AG04449 (cell line): Measurements from ENCODE around the gene CTNNBIP1.

ENCODE experiments used
- CTCF ChIA-PET: fragments of 350-600 bp; formaldehyde crosslinking; extraction: SDS; loops from one replicate; lab custom pipeline; 2021; ENCODE audit warnings: antibody characterized with exemption; lab: Yijun Ruan, JAX
- POLR2A ChIA-PET: fragments of 400-600, 350-600 bp; formaldehyde crosslinking; extraction: SDS; loops from one replicate; lab custom pipeline; 2020; ENCODE audit warnings: antibody characterized with exemption, inconsistent platforms; lab: Yijun Ruan, JAX
- DNase-seq: peaks from one replicate; pipeline ENCODE4 v3.0.0-alpha.2; 2010; ENCODE audit warnings: low read depth, low spot score
- H3K4me3 ChIP-seq: 2 replicates; pipeline ENCODE4 v1.5.1; 2011; ENCODE audit warnings: low read depth, mild to moderate bottlenecking, control low read depth, low read length
- CTCF ChIP-seq: IDR thresholded peaks from one replicate; pipeline ENCODE4 v1.5.1; 2011; ENCODE audit warnings: mild to moderate bottlenecking, moderate library complexity, low read length, control low read depth, inconsistent platforms; ENCODE audit not compliant: insufficient read depth; ENCODE audit errors: missing control alignments

CTNNBIP1 gene

GRCh38 chr1:9852410-9853248 is 57.4 kb downstream of the CTNNBIP1 start:
- ChIA-PET POLR2A (no interaction called here), CTCF (interaction anchor here (0.6 to 3.9 kb wide), 11 partner anchors 8 to 226 kb away, joined by 3 to 35 read pairs (median 3); no protein-coding TSS in a partner anchor)
- H3K4me3 ChIP-seq = no peak overlapping the region
- DNase-seq = no peak
- no peak for TF ChIP-seq CTCF

GRCh38 chr1:9852004-9852403 is 58.1 kb downstream of the CTNNBIP1 start:
- DNase-seq = no peak
- no peak overlapping the region for H3K4me3 ChIP-seq
- TF ChIP-seq CTCF = no peak
- POLR2A ChIA-PET = no interaction called here
- CTCF ChIA-PET = interaction anchor here (0.9 to 3.9 kb wide), 6 partner anchors 8 to 226 kb away, joined by 3 to 35 read pairs (median 3); no protein-coding TSS in a partner anchor

- CTCF ChIA-PET = interaction anchor here (1.0 to 2.3 kb wide), 4 partner anchors 15 to 224 kb away, joined by 3 to 11 read pairs (median 3); no protein-coding TSS in a partner anchor
- no peak for DNase-seq
- no peak for TF ChIP-seq CTCF
- POLR2A ChIA-PET = no interaction called here
- no peak overlapping the region for H3K4me3 ChIP-seq
Observed at GRCh38 chr1:9850442-9851162, 59.5 kb downstream of the CTNNBIP1 start.

GRCh38 chr1:9849691-9850441 is 60.2 kb downstream of the CTNNBIP1 start:
- CTCF ChIA-PET = interaction anchor here (0.8 to 2.3 kb wide), 4 partner anchors 18 to 224 kb away, joined by 3 to 11 read pairs (median 5); no protein-coding TSS in a partner anchor

GRCh38 chr1:9848022-9848421 is 62.0 kb downstream of the CTNNBIP1 start:
- POLR2A ChIA-PET = no interaction called here
- no peak for DNase-seq
- CTCF ChIA-PET = interaction anchor here (1.3 to 2.1 kb wide), 3 partner anchors 14 to 221 kb away, joined by 4 to 7 read pairs (median 4); no protein-coding TSS in a partner anchor
- no peak overlapping the region for H3K4me3 ChIP-seq
- TF ChIP-seq CTCF = no peak

More at GRCh38 chr1:9849691-9850441, 60.2 kb downstream of the CTNNBIP1 start:
- POLR2A ChIA-PET = no interaction called here
- no peak for DNase-seq
- H3K4me3 ChIP-seq = no peak overlapping the region
- TF ChIP-seq CTCF = no peak
